HFFc6 (cell line): ENCODE measurements around the gene LSM2. TPM values are rescaled to one million over a fixed set of nuclear protein-coding genes. Genes with fewer than 3 reads are reported as not detected.
"Not testable (repeated sequence)": the region's sequence is repeated elsewhere in the genome, so short reads cannot be mapped to it uniquely, and the experiment has no call there.

Source experiments
- DNase-seq: peaks from one replicate; pipeline ENCODE4 v3.0.0-alpha.2; 2018
- H3K27ac Mint-ChIP-seq: 2 replicates; pipeline ENCODE4 v1.8.0; 2020; ENCODE audit warnings: mild to moderate bottlenecking, mixed read lengths
- H3K27me3 Mint-ChIP-seq: 2 replicates; pipeline ENCODE4 v1.8.0; 2021; ENCODE audit warnings: mild to moderate bottlenecking, moderate library complexity, mixed read lengths; ENCODE audit not compliant: insufficient read depth
- H3K36me3 Mint-ChIP-seq: 2 replicates; pipeline ENCODE4 v1.8.0; 2021; ENCODE audit warnings: low read depth, mixed read lengths
- H3K4me1 Mint-ChIP-seq: 2 replicates; pipeline ENCODE4 v1.8.0; 2020; ENCODE audit warnings: low read depth, mixed read lengths
- H3K4me3 Mint-ChIP-seq: 2 replicates; pipeline ENCODE4 v1.8.0; 2020; ENCODE audit warnings: mild to moderate bottlenecking, moderate library complexity, mixed read lengths
- H3K9me3 Mint-ChIP-seq: 2 replicates; pipeline ENCODE4 v1.8.0; 2020; ENCODE audit warnings: mild to moderate bottlenecking, mixed read lengths
- CTCF ChIP-seq: fragments of 200-600 bp; sonication (generic); IDR thresholded peaks from 2 replicates; pipeline ENCODE4 v1.5.0; 2021; ENCODE audit warnings: antibody characterized with exemption, mild to moderate bottlenecking
- total RNA-seq, 6 experiments: library from RNA; stranded (reverse); fragmentation: NEBNext Ultra II Directional; extraction: Animal tissue kit (Norgen Biotek cat#: 25700); gene quantifications; 2 replicates in 1 of 6; 3 replicates in 5 of 6; pipeline ENCODE4 v1.2.3, GENCODE V29; 2021

Gene LSM2
- total RNA-seq, 6 experiments from 2014 or later = 31.8 to 48.5 (median 43.4) TPM

DNA sequence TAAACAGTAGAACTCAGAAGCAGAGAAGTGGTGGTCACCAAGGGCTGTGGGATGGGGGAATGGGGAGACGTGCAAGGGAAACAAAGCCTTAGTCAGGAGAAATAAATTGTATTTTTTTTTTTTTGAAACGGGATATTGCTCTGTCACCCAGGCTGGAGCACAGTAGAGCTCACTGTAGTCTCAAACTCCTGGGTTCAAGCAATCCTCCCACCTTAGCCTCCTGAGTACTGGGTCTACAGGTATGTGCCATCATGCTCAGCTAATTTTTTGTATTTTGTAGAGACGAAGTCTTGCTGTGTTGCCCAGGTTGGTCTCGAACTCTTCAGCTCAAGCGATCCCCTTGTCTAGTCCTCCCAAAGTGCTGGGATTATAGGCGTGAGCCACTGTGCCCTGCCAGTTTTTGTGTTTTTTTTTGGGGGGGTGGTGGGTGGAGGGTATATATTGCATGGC is 24.1 kb upstream of the LSM2 start:
- Mint-ChIP-seq H3K4me1 (peaks cover 24% of the 10 kb centered on the region), H3K27me3 (peaks cover 19% of the 10 kb centered on the region), H3K36me3 (peaks cover 31% of the 10 kb centered on the region), H3K27ac (peak overlapping the region; percentile 90), H3K9me3 (peaks cover under 1% of the 10 kb centered on the region; the same call in 1 of the 2 replicates), H3K4me3 (peak overlapping the region; percentile 97)
- no peak for TF ChIP-seq CTCF
- DNase-seq = no peak

DNA sequence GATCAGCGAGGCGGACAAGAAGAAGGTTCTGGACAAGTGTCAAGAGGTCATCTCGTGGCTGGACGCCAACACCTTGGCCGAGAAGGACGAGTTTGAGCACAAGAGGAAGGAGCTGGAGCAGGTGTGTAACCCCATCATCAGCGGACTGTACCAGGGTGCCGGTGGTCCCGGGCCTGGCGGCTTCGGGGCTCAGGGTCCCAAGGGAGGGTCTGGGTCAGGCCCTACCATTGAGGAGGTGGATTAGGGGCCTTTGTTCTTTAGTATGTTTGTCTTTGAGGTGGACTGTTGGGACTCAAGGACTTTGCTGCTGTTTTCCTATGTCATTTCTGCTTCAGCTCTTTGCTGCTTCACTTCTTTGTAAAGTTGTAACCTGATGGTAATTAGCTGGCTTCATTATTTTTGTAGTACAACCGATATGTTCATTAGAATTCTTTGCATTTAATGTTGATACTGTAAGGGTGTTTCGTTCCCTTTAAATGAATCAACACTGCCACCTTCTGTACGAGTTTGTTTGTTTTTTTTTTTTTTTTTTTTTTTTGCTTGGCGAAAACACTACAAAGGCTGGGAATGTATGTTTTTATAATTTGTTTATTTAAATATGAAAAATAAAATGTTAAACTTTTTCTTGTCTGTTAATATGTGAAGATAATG is 23.0 kb upstream of the LSM2 start:
- peak; percentile 74 for TF ChIP-seq CTCF
- Mint-ChIP-seq H3K27me3 (peaks cover 10% of the 10 kb centered on the region), H3K27ac (peak overlapping the region; percentile 65), H3K9me3 (no peaks in the 10 kb centered on the region; the same call in 1 of the 2 replicates), H3K36me3 (peaks cover 19% of the 10 kb centered on the region), H3K4me1 (peaks cover 35% of the 10 kb centered on the region), H3K4me3 (peak overlapping the region; percentile 97)
- peak; percentile 51 for DNase-seq

DNA sequence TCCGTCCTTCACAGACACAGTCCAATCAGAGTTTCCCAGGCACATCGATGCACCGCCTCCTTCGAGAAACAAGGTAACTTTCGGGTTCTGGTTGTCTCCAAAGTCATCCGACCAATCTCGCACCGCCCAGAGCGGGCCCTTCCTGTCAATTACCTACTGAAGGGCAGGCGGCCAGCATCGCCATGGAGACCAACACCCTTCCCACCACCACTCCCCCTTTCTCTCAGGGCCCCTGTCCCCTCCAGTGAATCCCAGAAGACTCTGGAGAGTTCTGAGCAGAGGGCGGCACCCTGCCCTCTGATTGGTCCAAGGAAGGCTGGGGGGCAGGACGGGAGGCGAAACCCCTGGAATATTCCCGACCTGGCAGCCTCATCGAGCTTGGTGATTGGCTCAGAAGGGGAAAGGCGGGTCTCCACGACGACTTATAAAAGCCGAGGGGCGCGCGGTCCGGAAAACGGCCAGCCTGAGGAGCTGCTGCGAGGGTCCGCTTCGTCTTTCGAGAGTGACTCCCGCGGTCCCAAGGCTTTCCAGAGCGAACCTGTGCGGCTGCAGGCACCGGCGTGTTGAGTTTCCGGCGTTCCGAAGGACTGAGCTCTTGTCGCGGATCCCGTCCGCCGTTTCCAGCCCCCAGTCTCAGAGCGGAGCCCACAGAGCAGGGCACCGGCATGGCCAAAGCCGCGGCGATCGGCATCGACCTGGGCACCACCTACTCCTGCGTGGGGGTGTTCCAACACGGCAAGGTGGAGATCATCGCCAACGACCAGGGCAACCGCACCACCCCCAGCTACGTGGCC is 20.7 kb upstream of the LSM2 start, which contains the start of gene HSPA1B:
Gene HSPA1B (plus strand): TSS at position 453 of the 794 bp plus-strand sequence. CDS start 213 bp downstream, at position 666.
- no peaks in the 10 kb centered on the region for H3K9me3 Mint-ChIP-seq

DNA sequence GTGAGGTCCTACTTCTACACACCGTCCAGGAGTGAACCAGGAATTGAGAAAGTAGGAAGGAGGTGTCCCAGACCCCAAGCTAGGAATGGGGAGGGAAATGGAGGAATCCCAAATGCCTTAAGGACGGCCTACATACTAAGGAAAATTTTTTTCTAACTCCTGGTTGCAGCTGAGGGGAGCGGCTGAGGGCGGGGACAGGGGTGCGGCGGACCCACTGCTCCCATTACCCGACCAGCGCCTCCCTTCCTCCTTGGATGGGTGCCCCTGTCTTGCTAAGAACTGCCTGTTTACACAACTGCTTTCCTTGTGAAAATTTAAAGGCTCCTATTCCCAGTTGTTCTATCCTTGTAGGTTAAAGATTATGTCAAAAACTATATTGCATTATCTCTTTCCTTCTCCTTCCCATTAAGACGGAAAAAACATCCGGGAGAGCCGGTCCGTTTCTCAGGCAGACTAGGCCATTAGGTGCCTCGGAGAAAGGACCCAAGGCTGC is 20.1 kb upstream of the LSM2 start:
- peak overlapping the region; percentile 99 for H3K27ac Mint-ChIP-seq
- no peaks in the 10 kb centered on the region for H3K9me3 Mint-ChIP-seq
- no peak for TF ChIP-seq CTCF
- H3K27me3 Mint-ChIP-seq = peaks cover 9% of the 10 kb centered on the region
- peak overlapping the region; percentile 91 for H3K4me3 Mint-ChIP-seq
- H3K36me3 Mint-ChIP-seq = peaks cover 16% of the 10 kb centered on the region
- peak; percentile 83 for DNase-seq
- peaks cover 47% of the 10 kb centered on the region for H3K4me1 Mint-ChIP-seq

More for the DNA sequence above, 20.7 kb upstream of the LSM2 start, which contains the start of gene HSPA1B:
- H3K4me1 Mint-ChIP-seq = peaks cover 42% of the 10 kb centered on the region
- no peak for TF ChIP-seq CTCF
- peaks cover 6% of the 10 kb centered on the region for H3K27me3 Mint-ChIP-seq
- peak; percentile 100 for DNase-seq
- H3K4me3 Mint-ChIP-seq = peak within 1 kb of the TSS; percentile 91
- peak within 1 kb of the TSS; percentile 99 for H3K27ac Mint-ChIP-seq
- peaks cover 16% of the 10 kb centered on the region for H3K36me3 Mint-ChIP-seq

GRCh38 chr6:31825553-31825952 is 18.8 kb upstream of the LSM2 start:
- H3K27ac Mint-ChIP-seq = peak overlapping the region; percentile 99
- DNase-seq = no peak
- H3K27me3 Mint-ChIP-seq = peaks cover 9% of the 10 kb centered on the region
- no peaks in the 10 kb centered on the region for H3K9me3 Mint-ChIP-seq
- H3K4me3 Mint-ChIP-seq = peak overlapping the region; percentile 91; the same call in 1 of the 2 replicates
- peaks cover 51% of the 10 kb centered on the region for H3K4me1 Mint-ChIP-seq
- TF ChIP-seq CTCF = no peak
- H3K36me3 Mint-ChIP-seq = peaks cover 10% of the 10 kb centered on the region

- not testable (repeated sequence) for H3K9me3 Mint-ChIP-seq, H3K36me3 Mint-ChIP-seq, DNase-seq, H3K27me3 Mint-ChIP-seq
- Mint-ChIP-seq H3K4me1 (peaks cover 58% of the 10 kb centered on the region), H3K4me3 (0 out of 2 replicates have a peak overlapping the region, but pooled peaks have one; percentile 7), H3K27ac (peak overlapping the region; percentile 43; the same call in 1 of the 2 replicates)
Measured at GRCh38 chr6:31823592-31824196, 16.9 kb upstream of the LSM2 start.
